Fibroblast of villous mesenchyme (primary cell): ENCODE data around the gene FGF23. TPM values are rescaled to one million over a fixed set of nuclear protein-coding genes. Genes with fewer than 3 reads are reported as not detected.
A peak's percentile ranks its signal among the peaks of the same experiment; 100 is the strongest.

Experiments
- DNase-seq: peaks from one replicate; pipeline ENCODE4 v3.0.0-alpha.2; 2010; ENCODE audit warnings: low read depth
- H3K4me3 ChIP-seq: 2 replicates; pipeline ENCODE4 v1.5.1; 2011; ENCODE audit warnings: low read depth, mild to moderate bottlenecking, low read length
- CTCF ChIP-seq: IDR thresholded peaks from 2 replicates; pipeline ENCODE4 v1.5.1; 2012; ENCODE audit warnings: low read depth, mild to moderate bottlenecking, low read length; ENCODE audit not compliant: insufficient read depth
- total RNA-seq: library from RNA; depleted of rRNA; stranded (reverse); fragments of >200 nt; gene quantifications from 2 replicates; pipeline ENCODE4 v1.2.3, GENCODE V29; 2012

Gene FGF23
- total RNA-seq, 1 donor = not detected

GRCh38 chr12:4322726-4323125 is 56.8 kb downstream of the FGF23 start:
- TF ChIP-seq CTCF = no peak
- no peak for DNase-seq
- H3K4me3 ChIP-seq = peak overlapping the region; percentile 97

GRCh38 chr12:4320853-4321701 is 58.4 kb downstream of the FGF23 start, which contains the start of gene TIGAR:
TIGAR (plus strand) TSS chr12:4321213; CDS start chr12:4321272, 59 bp downstream.
- peak; percentile 94 for DNase-seq
- H3K4me3 ChIP-seq = peak within 1 kb of the TSS; percentile 97
- no peak for TF ChIP-seq CTCF

DNA sequence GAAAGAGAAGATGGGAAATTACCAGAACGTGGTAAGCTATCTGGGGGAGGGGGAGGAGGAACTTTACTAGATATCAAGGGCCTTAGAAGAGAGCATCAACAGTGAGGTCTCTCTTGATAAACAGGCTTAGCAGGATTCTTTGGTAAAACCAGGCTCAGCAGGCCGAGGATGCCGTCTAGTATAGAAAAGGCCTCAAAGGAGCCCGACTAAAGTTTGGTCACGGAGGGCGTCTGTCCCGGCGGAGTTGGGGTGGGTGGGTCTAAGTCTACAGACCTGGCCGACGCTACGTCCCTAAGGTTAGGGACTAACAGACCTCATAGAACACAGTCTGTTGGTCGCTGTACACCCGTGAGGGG is 59.0 kb downstream of the FGF23 start:
- peak overlapping the region; percentile 73 for H3K4me3 ChIP-seq
- no peak for DNase-seq
- TF ChIP-seq CTCF = no peak

Other genes starting within 250 kb of the FGF23 start
- gene CCND2, start 106.0 kb downstream of the FGF23 start, total RNA-seq = 7.1 and 20.3 TPM in 2 replicates
- 10.3 and 20.7 TPM in 2 replicates for gene TIGAR, start 58.5 kb downstream of the FGF23 start, total RNA-seq
- gene FGF6, start 66.1 kb upstream of the FGF23 start, total RNA-seq = not detected in 2 replicates
- gene RAD51AP1, start 159.2 kb upstream of the FGF23 start, total RNA-seq = 9.3 and 18.1 TPM in 2 replicates
- 39.3 and 48.6 TPM in 2 replicates for gene DYRK4, start 182.5 kb upstream of the FGF23 start, total RNA-seq